HCT116 (cell line): ENCODE measurements around the gene GIMD1.

ENCODE experiments used
- CEBPB ChIP-seq: IDR thresholded peaks from 2 replicates; pipeline ENCODE4 v1.6.1; 2012; ENCODE audit warnings: low read depth
- CTCF ChIP-seq, 3 experiments: fragments of 200-600 bp in 1 of 3; sonication (generic) in 1 of 3; IDR thresholded peaks in 2 of 3; conservative IDR thresholded peaks in 1 of 3; 2 replicates each; pipeline ENCODE4 v1.5.1; 2012 to 2017; ENCODE audit warnings: low read depth in 2 of 3, low read length in 2 of 3, antibody characterized with exemption in 1 of 3, borderline replicate concordance in 1 of 3, control low read depth in 1 of 3, mild to moderate bottlenecking in 1 of 3, mixed read lengths in 1 of 3, mixed run types in 1 of 3, moderate library complexity in 1 of 3; ENCODE audit not compliant: insufficient read depth in 1 of 3
- POLR2A ChIP-seq: IDR thresholded peaks from 2 replicates; pipeline ENCODE4 v1.7.0; 2011; ENCODE audit warnings: borderline replicate concordance; ENCODE audit not compliant: insufficient read depth, insufficient read length; ENCODE audit errors: extremely low read depth
- POLR2AphosphoS5 ChIP-seq: IDR thresholded peaks from 2 replicates; pipeline ENCODE4 v1.6.1; 2011; ENCODE audit warnings: mild to moderate bottlenecking, low read depth, low read length, moderate library complexity

- TF ChIP-seq CTCF (IDR thresholded peaks at IDR 0.05 in 2 of 3, conservative IDR thresholded peaks at IDR 0.05 in 1 of 3; ENCODE audit: borderline replicate concordance in 1 of 3, insufficient read depth in 1 of 3, low read depth in 2 of 3, low read length in 2 of 3), result no peak
- no peak for TF ChIP-seq POLR2AphosphoS5
- TF ChIP-seq CEBPB, result no peak
- TF ChIP-seq POLR2A, result no peak
Observed at GRCh38 chr4:106336618-106337017, 32.0 kb downstream of the GIMD1 start.
